CD8-positive, alpha-beta memory T cell (primary cell): ENCODE results near the gene ALDH1L2. TPM values are rescaled to one million over a fixed set of nuclear protein-coding genes. Genes with fewer than 3 reads are reported as not detected.

Experiments
- CTCF ChIA-PET: fragments of 350-600 bp; sonication (Branson Sonifier 250); formaldehyde crosslinking; loops from one replicate; lab custom pipeline; 2021; ENCODE audit warnings: antibody characterized with exemption; lab: Charles Lee
- POLR2A ChIA-PET: fragments of 350-600 bp; sonication (Branson Sonifier 250); formaldehyde crosslinking; loops from one replicate; lab custom pipeline; 2021; ENCODE audit warnings: antibody characterized with exemption; lab: Charles Lee
- DNase-seq, 5 donors: peaks; one replicate each; pipeline versions ENCODE4 v3.0.0 to v3.0.0-alpha.2; 2020 to 2022; ENCODE audit warnings: mixed read lengths in 1 of 5
- H3K27ac ChIP-seq: one replicate; pipeline ENCODE4 v1.7.0; 2013; ENCODE audit warnings: low read depth, mild to moderate bottlenecking, low read length, moderate library complexity
- H3K27me3 ChIP-seq: 2 replicates; pipeline ENCODE4 v1.7.0; 2013; ENCODE audit warnings: low read length, mild to moderate bottlenecking; ENCODE audit not compliant: insufficient read depth, poor library complexity, severe bottlenecking
- H3K36me3 ChIP-seq: 2 replicates; pipeline ENCODE4 v1.7.0; 2013; ENCODE audit warnings: mild to moderate bottlenecking, low read length, moderate library complexity; ENCODE audit not compliant: insufficient read depth
- H3K4me1 ChIP-seq: 2 replicates; pipeline ENCODE4 v1.7.0; 2013; ENCODE audit warnings: mild to moderate bottlenecking, low read length, moderate library complexity; ENCODE audit not compliant: insufficient read depth
- H3K4me3 ChIP-seq: 2 replicates; pipeline ENCODE4 v1.7.0; 2013; ENCODE audit warnings: mild to moderate bottlenecking, low read length
- H3K9me3 ChIP-seq: 2 replicates; pipeline ENCODE4 v1.7.0; 2013; ENCODE audit warnings: mild to moderate bottlenecking, low read length
- H3K27ac Mint-ChIP-seq, 8 donors: one replicate each; pipeline ENCODE4 v1.8.0; 2020 to 2021; ENCODE audit warnings: mixed read lengths in 8 of 8, mild to moderate bottlenecking in 6 of 8, inconsistent platforms in 3 of 8, moderate library complexity in 3 of 8
- H3K27me3 Mint-ChIP-seq, 2 donors: one replicate each; pipeline ENCODE4 v1.8.0; 2020 to 2021; ENCODE audit warnings: mixed read lengths in 2 of 2, mild to moderate bottlenecking in 1 of 2, moderate library complexity in 1 of 2
- H3K36me3 Mint-ChIP-seq, 3 donors: one replicate each; pipeline ENCODE4 v1.8.0; 2020 to 2021; ENCODE audit warnings: mixed read lengths in 3 of 3, inconsistent platforms in 1 of 3, mild to moderate bottlenecking in 1 of 3
- H3K4me1 Mint-ChIP-seq, 3 donors: one replicate each; pipeline ENCODE4 v1.8.0; 2020 to 2021; ENCODE audit warnings: mixed read lengths in 3 of 3, inconsistent platforms in 1 of 3, mild to moderate bottlenecking in 1 of 3
- H3K4me3 Mint-ChIP-seq, 7 donors: one replicate each; pipeline ENCODE4 v1.8.0; 2020 to 2021; ENCODE audit warnings: mixed read lengths in 7 of 7, mild to moderate bottlenecking in 6 of 7, moderate library complexity in 4 of 7, inconsistent platforms in 2 of 7
- H3K9me3 Mint-ChIP-seq, 5 donors: one replicate each; pipeline ENCODE4 v1.8.0; 2020 to 2022; ENCODE audit warnings: mixed read lengths in 5 of 5, mild to moderate bottlenecking in 3 of 5, moderate library complexity in 2 of 5, inconsistent platforms in 1 of 5
- polyA plus RNA-seq: library from polyadenylated mRNA; unstranded; fragments of 300-500 nt; fragmentation: Illumina TruSeq; gene quantifications from one replicate; pipeline ENCODE4 v1.2.3, GENCODE V29; 2021
- total RNA-seq, 2 experiments: library from RNA; stranded (reverse); gene quantifications; one replicate each; pipeline ENCODE4 v1.2.3, GENCODE V29; 2021

Gene ALDH1L2
- total and polyA plus RNA-seq, 3 experiments from 2014 or later = 0.69 to 0.72 TPM; not detected in 1

- H3K4me1 ChIP-seq = no peaks in the 10 kb centered on the region
- H3K9me3 Mint-ChIP-seq = no peaks in the 10 kb centered on the region
- H3K4me3 Mint-ChIP-seq = no peak overlapping the region
- H3K27ac ChIP-seq = no peak overlapping the region
- H3K4me1 Mint-ChIP-seq = peaks cover 7 to 8% (median 7%) of the 10 kb centered on the region in 3 donors
- peaks cover 0 to 7% (median 0%) of the 10 kb centered on the region in 3 donors for H3K36me3 Mint-ChIP-seq
- no peaks in the 10 kb centered on the region for H3K36me3 ChIP-seq
- no peak overlapping the region for H3K4me3 ChIP-seq
- H3K27me3 Mint-ChIP-seq = no peaks in the 10 kb centered on the region
- ChIA-PET POLR2A (no interaction called here), CTCF (no interaction called here)
- H3K27me3 ChIP-seq = no peaks in the 10 kb centered on the region
- no peak overlapping the region for H3K27ac Mint-ChIP-seq
- no peaks in the 10 kb centered on the region for H3K9me3 ChIP-seq
- DNase-seq = no peak
Observed at GRCh38 chr12:105026411-105026810, 57.8 kb downstream of the ALDH1L2 start.

GRCh38 chr12:105025890-105026289 is 58.4 kb downstream of the ALDH1L2 start:
- ChIA-PET CTCF (interaction anchor here (0.9 kb wide), 1 partner anchor 20 kb away, joined by 3 read pairs; no protein-coding TSS in a partner anchor), POLR2A (no interaction called here)
- H3K36me3 ChIP-seq = no peaks in the 10 kb centered on the region
- Mint-ChIP-seq H3K36me3 (peaks cover 0 to 8% (median 0%) of the 10 kb centered on the region in 3 donors), H3K27me3 (no peaks in the 10 kb centered on the region), H3K4me3 (no peak overlapping the region), H3K27ac (no peak overlapping the region), H3K9me3 (no peaks in the 10 kb centered on the region), H3K4me1 (peaks cover 2% of the 10 kb centered on the region in 3 donors)
- no peaks in the 10 kb centered on the region for H3K27me3 ChIP-seq
- H3K4me3 ChIP-seq = no peak overlapping the region
- H3K27ac ChIP-seq = no peak overlapping the region
- no peaks in the 10 kb centered on the region for H3K4me1 ChIP-seq
- no peak for DNase-seq
- no peaks in the 10 kb centered on the region for H3K9me3 ChIP-seq

- Histone ChIP-seq H3K9me3 (no peaks in the 10 kb centered on the region), H3K27ac (no peak overlapping the region), H3K4me1 (no peaks in the 10 kb centered on the region), H3K27me3 (no peaks in the 10 kb centered on the region), H3K4me3 (no peak overlapping the region), H3K36me3 (no peaks in the 10 kb centered on the region)
- DNase-seq = no peak
- no peaks in the 10 kb centered on the region for H3K27me3 Mint-ChIP-seq
- CTCF ChIA-PET = interaction anchor here (0.9 to 1.5 kb wide), 2 partner anchors 21 to 643 kb away, joined by 3 to 4 read pairs; no protein-coding TSS in a partner anchor
- POLR2A ChIA-PET = no interaction called here
- H3K9me3 Mint-ChIP-seq = no peaks in the 10 kb centered on the region
- peaks cover 0 to 9% (median 0%) of the 10 kb centered on the region in 3 donors for H3K36me3 Mint-ChIP-seq
- no peak overlapping the region for H3K27ac Mint-ChIP-seq
- H3K4me3 Mint-ChIP-seq = no peak overlapping the region
- H3K4me1 Mint-ChIP-seq = no peaks in the 10 kb centered on the region
Observed at GRCh38 chr12:105024928-105025327, 59.3 kb downstream of the ALDH1L2 start.

GRCh38 chr12:105020241-105020962 is 63.9 kb downstream of the ALDH1L2 start:
- no peak for DNase-seq
- H3K4me1 ChIP-seq = no peaks in the 10 kb centered on the region
- no peak overlapping the region for H3K27ac ChIP-seq
- no peak overlapping the region for H3K27ac Mint-ChIP-seq
- ChIA-PET CTCF (no interaction called here), POLR2A (no interaction called here)
- no peaks in the 10 kb centered on the region for H3K9me3 Mint-ChIP-seq
- no peaks in the 10 kb centered on the region for H3K27me3 ChIP-seq
- H3K4me3 ChIP-seq = no peak overlapping the region
- H3K4me1 Mint-ChIP-seq = no peaks in the 10 kb centered on the region
- H3K27me3 Mint-ChIP-seq = no peaks in the 10 kb centered on the region
- no peaks in the 10 kb centered on the region for H3K36me3 ChIP-seq
- no peak overlapping the region for H3K4me3 Mint-ChIP-seq
- no peaks in the 10 kb centered on the region for H3K9me3 ChIP-seq
- peaks cover 0 to 17% (median 12%) of the 10 kb centered on the region in 3 donors for H3K36me3 Mint-ChIP-seq

- ChIA-PET POLR2A (no interaction called here), CTCF (interaction anchor here (1.5 kb wide), 1 partner anchor 35 kb away, joined by 3 read pairs; no protein-coding TSS in a partner anchor)
Observed at GRCh38 chr12:105018776-105019175, 65.5 kb downstream of the ALDH1L2 start.

GRCh38 chr12:105018012-105018411 is 66.2 kb downstream of the ALDH1L2 start:
- no peaks in the 10 kb centered on the region for H3K4me1 ChIP-seq
- H3K9me3 Mint-ChIP-seq = no peaks in the 10 kb centered on the region
- no peaks in the 10 kb centered on the region for H3K27me3 ChIP-seq
- H3K4me3 ChIP-seq = no peak overlapping the region
- H3K4me1 Mint-ChIP-seq = no peaks in the 10 kb centered on the region
- H3K27me3 Mint-ChIP-seq = no peaks in the 10 kb centered on the region
- peaks cover 0 to 32% (median 14%) of the 10 kb centered on the region in 3 donors for H3K36me3 Mint-ChIP-seq
- H3K27ac Mint-ChIP-seq = no peak overlapping the region
- H3K27ac ChIP-seq = no peak overlapping the region
- no peaks in the 10 kb centered on the region for H3K36me3 ChIP-seq
- DNase-seq = no peak
- CTCF ChIA-PET = no interaction called here
- no peak overlapping the region for H3K4me3 Mint-ChIP-seq
- no peaks in the 10 kb centered on the region for H3K9me3 ChIP-seq
- POLR2A ChIA-PET = no interaction called here

More at GRCh38 chr12:105018776-105019175, 65.5 kb downstream of the ALDH1L2 start:
- Mint-ChIP-seq H3K9me3 (no peaks in the 10 kb centered on the region), H3K36me3 (peaks cover 0 to 26% (median 17%) of the 10 kb centered on the region in 3 donors), H3K27ac (no peak overlapping the region), H3K27me3 (no peaks in the 10 kb centered on the region), H3K4me1 (no peaks in the 10 kb centered on the region), H3K4me3 (no peak overlapping the region)
- H3K4me1 ChIP-seq = no peaks in the 10 kb centered on the region
- no peak overlapping the region for H3K4me3 ChIP-seq
- DNase-seq = no peak
- H3K9me3 ChIP-seq = no peaks in the 10 kb centered on the region
- no peaks in the 10 kb centered on the region for H3K27me3 ChIP-seq
- H3K27ac ChIP-seq = no peak overlapping the region
- no peaks in the 10 kb centered on the region for H3K36me3 ChIP-seq

GRCh38 chr12:105015543-105015942 is 68.7 kb downstream of the ALDH1L2 start:
- peaks cover 22 to 57% (median 31%) of the 10 kb centered on the region in 3 donors for H3K36me3 Mint-ChIP-seq
- peaks cover 4 to 14% (median 6%) of the 10 kb centered on the region in 5 donors for H3K9me3 Mint-ChIP-seq
- no peak overlapping the region for H3K27ac ChIP-seq
- no peak overlapping the region for H3K4me3 Mint-ChIP-seq
- H3K27ac Mint-ChIP-seq = no peak overlapping the region
- POLR2A ChIA-PET = no interaction called here
- no peaks in the 10 kb centered on the region for H3K4me1 Mint-ChIP-seq
- no peaks in the 10 kb centered on the region for H3K27me3 ChIP-seq
- H3K36me3 ChIP-seq = no peaks in the 10 kb centered on the region
- H3K4me1 ChIP-seq = no peaks in the 10 kb centered on the region
- H3K27me3 Mint-ChIP-seq = no peaks in the 10 kb centered on the region
- CTCF ChIA-PET = no interaction called here
- H3K4me3 ChIP-seq = no peak overlapping the region
- DNase-seq = no peak
- no peaks in the 10 kb centered on the region for H3K9me3 ChIP-seq

- H3K4me1 Mint-ChIP-seq = no peaks in the 10 kb centered on the region
- H3K9me3 Mint-ChIP-seq = peaks cover 10 to 19% (median 12%) of the 10 kb centered on the region in 5 donors
- POLR2A ChIA-PET = interaction anchor here (0.5 kb wide), 1 partner anchor 26 kb away, joined by 4 read pairs; no protein-coding TSS in a partner anchor
- no peaks in the 10 kb centered on the region for H3K9me3 ChIP-seq
- H3K27ac Mint-ChIP-seq = no peak overlapping the region
- CTCF ChIA-PET = no interaction called here
- no peaks in the 10 kb centered on the region for H3K4me1 ChIP-seq
- no peak overlapping the region for H3K4me3 Mint-ChIP-seq
- H3K27ac ChIP-seq = no peak overlapping the region
- no peak for DNase-seq
- H3K27me3 Mint-ChIP-seq = no peaks in the 10 kb centered on the region
- no peak overlapping the region for H3K4me3 ChIP-seq
- no peaks in the 10 kb centered on the region for H3K36me3 ChIP-seq
- no peaks in the 10 kb centered on the region for H3K27me3 ChIP-seq
- H3K36me3 Mint-ChIP-seq = peaks cover 32 to 66% (median 40%) of the 10 kb centered on the region in 3 donors
Observed at GRCh38 chr12:105014603-105015002, 69.7 kb downstream of the ALDH1L2 start.
